Prostate gland (tissue), 2 donors: ENCODE results near the gene NKAIN4. TPM values are rescaled to one million over a fixed set of nuclear protein-coding genes. Genes with fewer than 3 reads are reported as not detected.

Experiments
- DNase-seq: peaks from one replicate; pipeline ENCODE4 v3.0.0-alpha.2; 2019; ENCODE audit warnings: low spot score
- H3K27ac ChIP-seq, 2 donors: fragments of 200-600 bp; sonication (generic); 2 replicates each; pipeline ENCODE4 v1.5.1; 2017 to 2019
- H3K27me3 ChIP-seq: fragments of 200-600 bp; sonication (generic); replicated peaks from 2 replicates; pipeline ENCODE4 v1.5.1; 2019; ENCODE audit not compliant: insufficient read depth
- H3K36me3 ChIP-seq, 2 donors: fragments of 200-600 bp; sonication (generic); 1 replicate in 1 of 2; 2 replicates in 1 of 2; pipeline versions ENCODE4 v1.5.1 to v1.8.1; 2017 to 2019
- H3K4me1 ChIP-seq: fragments of 200-600 bp; sonication (generic); replicated peaks from 2 replicates; pipeline ENCODE4 v1.5.1; 2019
- H3K4me3 ChIP-seq, 2 donors: fragments of 200-600 bp; sonication (generic); 2 replicates each; pipeline ENCODE4 v1.5.1; 2017 to 2019
- H3K9me3 ChIP-seq: fragments of 200-600 bp; sonication (generic); 2 replicates; pipeline ENCODE4 v1.5.1; 2017
- CTCF ChIP-seq, 4 experiments: fragments of 200-600 bp in 2 of 4; fragments of 450-650 bp in 2 of 4; sonication (generic) in 2 of 4; IDR thresholded peaks; 1 replicate in 3 of 4; 2 replicates in 1 of 4; pipeline ENCODE4 v1.5.1; 2016 to 2019; ENCODE audit warnings: antibody characterized with exemption in 4 of 4, mild to moderate bottlenecking in 2 of 4, moderate library complexity in 2 of 4
- POLR2A ChIP-seq: fragments of 450-650 bp; IDR thresholded peaks from one replicate; pipeline ENCODE4 v1.6.1; 2016; ENCODE audit warnings: antibody characterized with exemption, mild to moderate bottlenecking
- POLR2AphosphoS5 ChIP-seq: sonication (generic); formaldehyde crosslinking; IDR thresholded peaks from one replicate; pipeline ENCODE4 v1.6.1; 2017; ENCODE audit warnings: antibody characterized with exemption
- WGBS: methylation state at CpG from one replicate; pipeline ENCODE4 v1.1.5; 2018; 5-methylcytosine and 5-hydroxymethylcytosine counted together
- intact Hi-C: fragments of 100-400 bp; cut with DNase I; formaldehyde crosslinking; loops from one replicate; pipeline ENCODE4 v1.14.2; 2022
- total RNA-seq, 2 donors: library from RNA; depleted of rRNA; stranded (reverse); fragments of >200 nt; gene quantifications; one replicate each; pipeline ENCODE4 v1.1.0, GENCODE V29; 2016

NKAIN4 gene
- total RNA-seq, 2 donors from 2014 or later: 1.2 TPM; not detected in 1

- TF ChIP-seq CTCF (IDR thresholded peaks at IDR 0.05): no peak
- TF ChIP-seq POLR2A: no peak
- no peak for TF ChIP-seq POLR2AphosphoS5
- DNase-seq: no peak
- Histone ChIP-seq H3K27me3 (no peaks in the 10 kb centered on the region), H3K9me3 (no peaks in the 10 kb centered on the region), H3K4me1 (no peaks in the 10 kb centered on the region), H3K36me3 (no peaks in the 10 kb centered on the region), H3K27ac (no peak overlapping the region), H3K4me3 (no peak overlapping the region)
- WGBS: 67% methylated on average over 8 of the region's 8 CpGs
- intact Hi-C loops: no loop called here
These were observed 34.8 kb downstream of the NKAIN4 start for GRCh38 chr20:63219447-63219821.

- TF ChIP-seq POLR2A (no peak), POLR2AphosphoS5 (no peak), CTCF (IDR thresholded peaks at IDR 0.05) (no peak)
- no peaks in the 10 kb centered on the region for H3K36me3 ChIP-seq
- WGBS: 73% methylated on average over 13 of the region's 13 CpGs
- no peaks in the 10 kb centered on the region for H3K9me3 ChIP-seq
- no peak overlapping the region for H3K27ac ChIP-seq
- H3K4me1 ChIP-seq: no peaks in the 10 kb centered on the region
- intact Hi-C loops: no loop called here
- DNase-seq: no peak
- no peaks in the 10 kb centered on the region for H3K27me3 ChIP-seq
- no peak overlapping the region for H3K4me3 ChIP-seq
These were observed 35.4 kb downstream of the NKAIN4 start for GRCh38 chr20:63218701-63219446.

GRCh38 chr20:63217706-63218105, 36.6 kb downstream of the NKAIN4 start:
- Histone ChIP-seq H3K27me3 (no peaks in the 10 kb centered on the region), H3K9me3 (no peaks in the 10 kb centered on the region), H3K27ac (no peak overlapping the region), H3K4me1 (peaks cover 2% of the 10 kb centered on the region), H3K4me3 (no peak overlapping the region), H3K36me3 (no peaks in the 10 kb centered on the region)
- WGBS: 72% methylated on average over 7 of the region's 7 CpGs
- intact Hi-C loops: no loop called here
- TF ChIP-seq POLR2AphosphoS5 (no peak), CTCF (IDR thresholded peaks at IDR 0.05) (no peak), POLR2A (no peak)
- DNase-seq: no peak

GRCh38 chr20:63216849-63217471, 37.3 kb downstream of the NKAIN4 start:
- peaks cover 8% of the 10 kb centered on the region for H3K4me1 ChIP-seq
- TF ChIP-seq POLR2AphosphoS5 (no peak), POLR2A (no peak), CTCF (IDR thresholded peaks at IDR 0.05) (no peak)
- intact Hi-C loops: no loop called here
- H3K36me3 ChIP-seq: no peaks in the 10 kb centered on the region
- H3K27me3 ChIP-seq: no peaks in the 10 kb centered on the region
- peak overlapping the region; percentile 94 to 97 for H3K4me3 ChIP-seq
- H3K27ac ChIP-seq: peak overlapping the region; percentile 79 to 81
- H3K9me3 ChIP-seq: no peaks in the 10 kb centered on the region
- no peak for DNase-seq
- WGBS: 82% methylated on average over 13 of the region's 13 CpGs
